IMR-90 (cell line): Measurements from ENCODE around the gene ELOVL2. TPM values are rescaled to one million over a fixed set of nuclear protein-coding genes. Genes with fewer than 3 reads are reported as not detected.

Source experiments
- ATAC-seq: fragments of 200-7000 bp; cut with Tn5 transposase; 2 replicates; pipeline ENCODE4 v1.9.1; 2020; ENCODE audit warnings: low read depth, mild to moderate bottlenecking, moderate library complexity
- BruUV-seq: library from RNA; stranded (reverse); fragments of 400-500 nt; replicated peaks from 2 replicates; lab custom pipeline; 2021; lab: Mats Ljungman, UMichigan
- CTCF ChIA-PET: fragments of 300-600 bp; formaldehyde crosslinking; extraction: SDS; loops from one replicate; lab custom pipeline; 2021; ENCODE audit warnings: antibody characterized with exemption; lab: Yijun Ruan, JAX
- POLR2A ChIA-PET: fragments of 300-600 bp; sonication (Branson Sonifier 250); formaldehyde crosslinking; loops from one replicate; lab custom pipeline; 2022; ENCODE audit warnings: antibody characterized with exemption; ENCODE audit not compliant: unreplicated experiment; lab: Charles Lee
- DNase-seq: peaks from one replicate; pipeline ENCODE4 v3.0.0; 2013
- H2AFZ ChIP-seq: replicated peaks from 2 replicates; pipeline ENCODE3; 2013; ENCODE audit warnings: low read length, mild to moderate bottlenecking; ENCODE audit not compliant: poor library complexity
- H2AK5ac ChIP-seq: 2 replicates; pipeline ENCODE4 v1.6.1; 2013; ENCODE audit warnings: low read depth, low read length, inconsistent platforms
- H2AK9ac ChIP-seq: replicated peaks from 2 replicates; pipeline ENCODE3; 2013; ENCODE audit warnings: mild to moderate bottlenecking, low read depth, low read length, moderate library complexity; ENCODE audit not compliant: poor library complexity
- H2BK120ac ChIP-seq: 2 replicates; pipeline ENCODE4 v1.6.1; 2013; ENCODE audit warnings: low read depth, low read length, inconsistent platforms
- H2BK15ac ChIP-seq: 3 replicates; pipeline ENCODE4 v1.6.1; 2013; ENCODE audit warnings: low read depth, low read length, inconsistent platforms
- H2BK20ac ChIP-seq: 2 replicates; pipeline ENCODE4 v1.6.1; 2013; ENCODE audit warnings: low read depth, mild to moderate bottlenecking, inconsistent platforms, low read length, moderate library complexity
- H2BK5ac ChIP-seq: 2 replicates; pipeline ENCODE4 v1.6.1; 2013; ENCODE audit warnings: mild to moderate bottlenecking, low read depth, low read length, inconsistent platforms; ENCODE audit not compliant: poor library complexity, severe bottlenecking
- H3K14ac ChIP-seq: replicated peaks from 2 replicates; pipeline ENCODE4 v1.6.1; 2013; ENCODE audit warnings: low read depth, low read length, inconsistent platforms
- H3K18ac ChIP-seq: 2 replicates; pipeline ENCODE4 v1.6.1; 2013; ENCODE audit warnings: low read depth, low read length, control low read depth
- H3K23ac ChIP-seq: 2 replicates; pipeline ENCODE4 v1.6.1; 2013; ENCODE audit warnings: low read depth, low read length, inconsistent platforms
- H3K27ac ChIP-seq: 2 replicates; pipeline ENCODE4 v1.5.1; 2013; ENCODE audit warnings: mild to moderate bottlenecking, control low read depth, low read length; ENCODE audit not compliant: insufficient read depth
- H3K27me3 ChIP-seq: 2 replicates; pipeline ENCODE4 v1.6.1; 2013; ENCODE audit warnings: low read length; ENCODE audit not compliant: control insufficient read depth, insufficient read depth
- H3K36me3 ChIP-seq: 2 replicates; pipeline ENCODE4 v1.6.1; 2013; ENCODE audit warnings: low read length, mixed read lengths; ENCODE audit not compliant: control insufficient read depth, insufficient read depth
- H3K4ac ChIP-seq: 2 replicates; pipeline ENCODE4 v1.6.1; 2013; ENCODE audit warnings: low read depth, low read length, inconsistent platforms
- H3K4me1 ChIP-seq: 2 replicates; pipeline ENCODE4 v1.6.1; 2013; ENCODE audit warnings: low read length, mixed read lengths; ENCODE audit not compliant: control insufficient read depth, insufficient read depth
- H3K4me2 ChIP-seq: 2 replicates; pipeline ENCODE4 v1.6.1; 2013; ENCODE audit warnings: low read depth, mild to moderate bottlenecking, control low read depth, low read length, moderate library complexity
- H3K4me3 ChIP-seq: 2 replicates; pipeline ENCODE4 v1.5.1; 2013; ENCODE audit warnings: low read depth, mild to moderate bottlenecking, control low read depth, low read length, moderate library complexity; ENCODE audit not compliant: insufficient read depth
- H3K56ac ChIP-seq: 2 replicates; pipeline ENCODE4 v1.6.1; 2013; ENCODE audit warnings: low read length, inconsistent platforms; ENCODE audit not compliant: insufficient read depth; ENCODE audit errors: extremely low read depth
- H3K79me1 ChIP-seq, 2 experiments: 2 replicates each; pipeline ENCODE4 v1.6.1; 2013; ENCODE audit warnings: low read length in 2 of 2, inconsistent platforms in 1 of 2, low read depth in 1 of 2
- H3K9ac ChIP-seq: 2 replicates; pipeline ENCODE4 v1.6.1; 2013; ENCODE audit warnings: low read depth, low read length, control low read depth
- H3K9me1 ChIP-seq: 2 replicates; pipeline ENCODE4 v1.6.1; 2013; ENCODE audit warnings: low read length, inconsistent platforms; ENCODE audit not compliant: insufficient read depth
- H3K9me3 ChIP-seq: 2 replicates; pipeline ENCODE4 v1.6.1; 2013; ENCODE audit warnings: low read length; ENCODE audit not compliant: control insufficient read depth, insufficient read depth
- H4K20me1 ChIP-seq: 2 replicates; pipeline ENCODE4 v1.6.1; 2013; ENCODE audit warnings: low read length, inconsistent platforms; ENCODE audit not compliant: insufficient read depth
- H4K5ac ChIP-seq: 2 replicates; pipeline ENCODE4 v1.6.1; 2013; ENCODE audit warnings: mild to moderate bottlenecking, low read depth, low read length, control low read depth
- H4K8ac ChIP-seq, 2 experiments: 2 replicates each; pipeline ENCODE4 v1.6.1; 2013; ENCODE audit warnings: low read depth in 2 of 2, low read length in 2 of 2, control low read depth in 1 of 2, inconsistent platforms in 1 of 2
- H4K91ac ChIP-seq: 2 replicates; pipeline ENCODE4 v1.6.1; 2013; ENCODE audit warnings: low read depth, low read length, inconsistent platforms; ENCODE audit not compliant: insufficient read depth
- BHLHE40 ChIP-seq: fragments of 150-350 bp; IDR thresholded peaks from 2 replicates; pipeline ENCODE4 v1.6.1; 2016; ENCODE audit warnings: mild to moderate bottlenecking, low read depth, low read length
- CEBPB ChIP-seq: IDR thresholded peaks from 2 replicates; pipeline ENCODE4 v1.6.1; 2012; ENCODE audit warnings: low read depth, low read length, improper control_type of control experiment
- CHD1 ChIP-seq: IDR thresholded peaks from 2 replicates; pipeline ENCODE4 v1.6.1; 2012; ENCODE audit warnings: low read depth, low read length, improper control_type of control experiment
- ELK1 ChIP-seq: fragments of 150-350 bp; IDR thresholded peaks from 2 replicates; pipeline ENCODE4 v1.6.1; 2016; ENCODE audit warnings: low read depth, mild to moderate bottlenecking, low read length, moderate library complexity, borderline replicate concordance
- FOS ChIP-seq: fragments of 150-350 bp; IDR thresholded peaks from 2 replicates; pipeline ENCODE4 v1.6.1; 2016; ENCODE audit warnings: low read depth, low read length
- MAFK ChIP-seq: IDR thresholded peaks from 2 replicates; pipeline ENCODE4 v1.6.1; 2012; ENCODE audit warnings: low read depth, low read length, improper control_type of control experiment
- MAZ ChIP-seq: IDR thresholded peaks from 2 replicates; pipeline ENCODE4 v1.6.1; 2012; ENCODE audit warnings: low read depth, mild to moderate bottlenecking, low read length, improper control_type of control experiment, moderate library complexity, borderline replicate concordance
- MXI1 ChIP-seq: IDR thresholded peaks from 2 replicates; pipeline ENCODE4 v1.6.1; 2012; ENCODE audit warnings: low read depth, mild to moderate bottlenecking, low read length, moderate library complexity, borderline replicate concordance
- NFE2L2 ChIP-seq: fragments of 150-350 bp; IDR thresholded peaks from 2 replicates; pipeline ENCODE4 v1.6.1; 2016; ENCODE audit warnings: low read depth, mild to moderate bottlenecking, low read length
- POLR2A ChIP-seq: IDR thresholded peaks from 2 replicates; pipeline ENCODE4 v1.6.1; 2012; ENCODE audit warnings: mild to moderate bottlenecking, low read depth, low read length
- RAD21 ChIP-seq: IDR thresholded peaks from 2 replicates; pipeline ENCODE4 v1.6.1; 2012; ENCODE audit warnings: low read length, improper control_type of control experiment
- RCOR1 ChIP-seq: IDR thresholded peaks from 2 replicates; pipeline ENCODE4 v1.6.1; 2012; ENCODE audit warnings: mild to moderate bottlenecking, low read length, improper control_type of control experiment; ENCODE audit not compliant: insufficient replicate concordance
- RFX5 ChIP-seq: IDR thresholded peaks from 2 replicates; pipeline ENCODE4 v1.8.0; 2012; ENCODE audit warnings: low read depth, mild to moderate bottlenecking, low read length, moderate library complexity
- SMC3 ChIP-seq: fragments of 150-350 bp; IDR thresholded peaks from 2 replicates; pipeline ENCODE4 v1.6.1; 2016; ENCODE audit warnings: low read depth, mild to moderate bottlenecking, antibody characterized with exemption, low read length, moderate library complexity
- USF2 ChIP-seq: fragments of 150-350 bp; IDR thresholded peaks from 2 replicates; pipeline ENCODE4 v1.6.1; 2017; ENCODE audit warnings: mild to moderate bottlenecking, antibody characterized with exemption, low read length, low read depth
- WGBS, 2 experiments: methylation state at CpG; one replicate each; pipeline versions ENCODE4 v1.1.5 to v1.1.7; 2013; ENCODE audit warnings: missing lambda C conversion rate in 2 of 2; ENCODE audit not compliant: insufficient read length in 1 of 2; ENCODE audit errors: extremely low coverage in 2 of 2; 5-methylcytosine and 5-hydroxymethylcytosine counted together
- dilution Hi-C: fragments of 300-500 bp; cut with HindIII; formaldehyde crosslinking; loops from one replicate; pipeline ENCODE4 v1.14.3; 2018; ENCODE audit warnings: low sequenced_read_pairs; ENCODE audit not compliant: unreplicated experiment
- in situ Hi-C: fragments of 300-500 bp; cut with MboI; formaldehyde crosslinking; loops from 3 replicates; pipeline ENCODE4 v1.14.3; 2019; ENCODE audit warnings: low sequenced_read_pairs, inconsistent platforms, mixed read lengths
- intact Hi-C: fragments of 100-400 bp; cut with micrococcal nuclease; formaldehyde crosslinking; loops from 2 replicates; pipeline ENCODE4 v1.10.0; 2022
- polyA plus RNA-seq, 3 experiments: library from polyadenylated mRNA; depleted of rRNA; stranded (reverse); fragments of >200 nt; gene quantifications; 2 replicates each; pipeline ENCODE4 v1.2.3, GENCODE V29; 2012; ENCODE audit warnings: low replicate concordance in 1 of 3
- total RNA-seq: library from RNA; depleted of rRNA; stranded (reverse); fragments of >200 nt; gene quantifications from 2 replicates; pipeline ENCODE4 v1.2.3, GENCODE V29; 2012
- TF ChIP-seq, protein P1 (sequence below): conservative IDR thresholded peaks from 2 replicates; pipeline ENCODE4 v1.5.1; 2012; ENCODE audit warnings: mild to moderate bottlenecking, low read depth, low read length, improper control_type of control experiment

Gene ELOVL2
- total and polyA plus RNA-seq, 2 of the 4 experiments (the other 2 are of a cell fraction), result 6.3 to 7.9 TPM

- Histone ChIP-seq H3K4me3 (no peak overlapping the region), H2AFZ (no peak overlapping the region), H4K8ac (no peak overlapping the region), H3K23ac (no peak overlapping the region), H3K18ac (no peak overlapping the region), H3K4me1 (peaks cover 5% of the 10 kb centered on the region), H3K27ac (no peak overlapping the region), H2BK120ac (no peak overlapping the region), H2BK20ac (no peak overlapping the region), H3K4me2 (no peak overlapping the region), H3K56ac (no peak overlapping the region), H2AK5ac (no peak overlapping the region), H3K27me3 (no peaks in the 10 kb centered on the region), H3K9me3 (no peaks in the 10 kb centered on the region), H3K9ac (no peak overlapping the region), H3K9me1 (no peaks in the 10 kb centered on the region), H4K91ac (no peak overlapping the region), H2AK9ac (no peak overlapping the region), H3K36me3 (no peaks in the 10 kb centered on the region), H2BK5ac (no peak overlapping the region), H4K20me1 (no peaks in the 10 kb centered on the region), H2BK15ac (no peak overlapping the region), H3K79me1 (no peaks in the 10 kb centered on the region), H3K14ac (no peak overlapping the region), H3K4ac (no peak overlapping the region), H4K5ac (no peak overlapping the region)
- ATAC-seq (no peak), DNase-seq (no peak)
- WGBS, 2 experiments, result no CpG with 5 or more reads among the region's 1 CpG
- dilution Hi-C loops, result no loop called here
- intact Hi-C loops, result no loop called here
- no peak for TF ChIP-seq RCOR1
- no peak for TF ChIP-seq RAD21
- no peak for TF ChIP-seq POLR2A
- TF ChIP-seq MXI1, result no peak
- TF ChIP-seq RFX5, result no peak
- TF ChIP-seq SMC3, result no peak
- no peak for TF ChIP-seq ELK1
- TF ChIP-seq, protein P1, sequence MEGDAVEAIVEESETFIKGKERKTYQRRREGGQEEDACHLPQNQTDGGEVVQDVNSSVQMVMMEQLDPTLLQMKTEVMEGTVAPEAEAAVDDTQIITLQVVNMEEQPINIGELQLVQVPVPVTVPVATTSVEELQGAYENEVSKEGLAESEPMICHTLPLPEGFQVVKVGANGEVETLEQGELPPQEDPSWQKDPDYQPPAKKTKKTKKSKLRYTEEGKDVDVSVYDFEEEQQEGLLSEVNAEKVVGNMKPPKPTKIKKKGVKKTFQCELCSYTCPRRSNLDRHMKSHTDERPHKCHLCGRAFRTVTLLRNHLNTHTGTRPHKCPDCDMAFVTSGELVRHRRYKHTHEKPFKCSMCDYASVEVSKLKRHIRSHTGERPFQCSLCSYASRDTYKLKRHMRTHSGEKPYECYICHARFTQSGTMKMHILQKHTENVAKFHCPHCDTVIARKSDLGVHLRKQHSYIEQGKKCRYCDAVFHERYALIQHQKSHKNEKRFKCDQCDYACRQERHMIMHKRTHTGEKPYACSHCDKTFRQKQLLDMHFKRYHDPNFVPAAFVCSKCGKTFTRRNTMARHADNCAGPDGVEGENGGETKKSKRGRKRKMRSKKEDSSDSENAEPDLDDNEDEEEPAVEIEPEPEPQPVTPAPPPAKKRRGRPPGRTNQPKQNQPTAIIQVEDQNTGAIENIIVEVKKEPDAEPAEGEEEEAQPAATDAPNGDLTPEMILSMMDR, result no peak
- no peak for TF ChIP-seq CEBPB
- no peak for TF ChIP-seq MAFK
- TF ChIP-seq USF2, result no peak
- TF ChIP-seq MAZ, result no peak
- no peak for TF ChIP-seq BHLHE40
- no peak for TF ChIP-seq CHD1
- TF ChIP-seq NFE2L2, result no peak
- TF ChIP-seq FOS, result no peak
- CTCF ChIA-PET, result interaction anchor here (0.9 to 1.3 kb wide), 4 partner anchors 12 to 102 kb away, joined by 3 to 4 read pairs (median 3); partner anchors contain the start of gene ELOVL2
- BruUV-seq, result no TSS peak
- in situ Hi-C loops, result loop anchor here (25.0 kb wide), 1 partner anchor 570 kb away; no protein-coding TSS in a partner anchor
- POLR2A ChIA-PET, result no interaction called here
Observed at GRCh38 chr6:11056871-11057270, 12.8 kb upstream of the ELOVL2 start.
